Heart left ventricle (tissue), 16 donors: ENCODE results near the gene SLC6A13. TPM values are rescaled to one million over a fixed set of nuclear protein-coding genes. Genes with fewer than 3 reads are reported as not detected.
"Not testable (repeated sequence)": the region's sequence is repeated elsewhere in the genome, so short reads cannot be mapped to it uniquely, and the experiment has no call there.

Source experiments
- ATAC-seq, 4 donors: fragments of 200-7000 bp; cut with Tn5 transposase; one replicate each; pipeline ENCODE4 v1.9.1; 2020 to 2022; ENCODE audit warnings: moderate library complexity in 4 of 4, mild to moderate bottlenecking in 3 of 4, moderate number of reproducible peaks in 1 of 4
- DNase-seq, 5 donors: peaks; one replicate each; pipeline ENCODE4 v3.0.0-alpha.2; 2020
- H3K27ac ChIP-seq, 12 donors: fragments of 200-600 bp; sonication (generic) in 4 of 12; one replicate each; pipeline versions ENCODE4 v1.5.0 to v1.8.0; 2016 to 2022; ENCODE audit warnings: mild to moderate bottlenecking in 2 of 12
- H3K27me3 ChIP-seq, 9 donors: fragments of 200-600 bp; sonication (generic) in 2 of 9; one replicate each; pipeline versions ENCODE4 v1.5.1 to v1.8.0; 2016 to 2022; ENCODE audit warnings: mild to moderate bottlenecking in 3 of 9
- H3K36me3 ChIP-seq, 9 donors: fragments of 200-600 bp; sonication (generic) in 2 of 9; one replicate each; pipeline versions ENCODE4 v1.5.0 to v1.8.0; 2018 to 2022; ENCODE audit warnings: mild to moderate bottlenecking in 2 of 9
- H3K4me1 ChIP-seq, 12 donors: fragments of 200-600 bp; sonication (generic) in 4 of 12; one replicate each; pipeline versions ENCODE4 v1.5.0 to v1.8.0; 2016 to 2022; ENCODE audit warnings: mild to moderate bottlenecking in 3 of 12
- H3K4me3 ChIP-seq, 12 donors: fragments of 200-600 bp; sonication (generic) in 4 of 12; one replicate each; pipeline versions ENCODE4 v1.5.0 to v1.8.0; 2017 to 2022; ENCODE audit warnings: mild to moderate bottlenecking in 9 of 12, moderate library complexity in 4 of 12
- H3K9me3 ChIP-seq, 12 donors: fragments of 200-600 bp; sonication (generic) in 4 of 12; one replicate each; pipeline versions ENCODE4 v1.5.0 to v1.8.0; 2016 to 2022; ENCODE audit warnings: mild to moderate bottlenecking in 1 of 12
- CTCF ChIP-seq, 12 donors: fragments of 200-600 bp; sonication (generic) in 4 of 12; IDR thresholded peaks; one replicate each; pipeline versions ENCODE4 v1.5.0 to v1.8.0; 2018 to 2022; ENCODE audit warnings: antibody characterized with exemption in 12 of 12, mild to moderate bottlenecking in 5 of 12
- POLR2A ChIP-seq, 2 donors: fragments of 450-650 bp; IDR thresholded peaks; one replicate each; pipeline ENCODE4 v1.6.1; 2017; ENCODE audit warnings: antibody characterized with exemption in 2 of 2, mild to moderate bottlenecking in 2 of 2, moderate library complexity in 2 of 2
- WGBS, 4 donors: extraction: QIAGEN DNeasy Blood & Tissue Kit in 2 of 4; methylation state at CpG; one replicate each; pipeline versions ENCODE4 v1.1.5 to v1.1.7; 2013 to 2018; 5-methylcytosine and 5-hydroxymethylcytosine counted together
- intact Hi-C, 10 donors: fragments of 100-400 bp; cut with DNase I; formaldehyde crosslinking; loops; one replicate each; pipeline versions ENCODE4 v1.11.1 to v1.14.2; 2022
- polyA plus RNA-seq, 2 donors: library from polyadenylated mRNA; stranded (reverse); fragments of 200-250 nt; gene quantifications; one replicate each; pipeline ENCODE4 v1.2.3, GENCODE V29; 2013
- total RNA-seq, 9 donors: library from RNA; depleted of rRNA in 2 of 9; stranded (reverse); fragments of >200 nt in 2 of 9; fragmentation: NEBNext Ultra II Directional in 3 of 9; extraction: Animal tissue kit (Norgen Biotek cat#: 25700) in 3 of 9; gene quantifications; one replicate each; pipeline versions ENCODE4 v1.1.0 to v1.2.4, GENCODE V29; 2016 to 2023
- donor health status: ischemic (EF 13 %, LVEDD 7.1; RV severe dilation, severe dysfunction).
- donor health status: healthy with polysubstance abuse.
- donor health status: DM: no; HTN: yes; CAD: no.
- donor health status: DM: no; HTN: no; CAD: no.
- donor health status: ischemic (EF 25% LVEDD 6.9; RV normal size, moderate dysfunction).
- donor health status: ischemic (EF 25% LVEDD 5.7; RV mildly dilated, moderate dysfunction).
- donor health status: healthy.
- donor health status: DM: yes; HTN: yes; CAD: no.
- donor health status: ischemic (EF 35%, LVEDD 5.7; RV mildly dilated, moderate dysfunction).
- donor health status: nonischemic (EF 11% LVEDD 7.7; RV severe dilation, severe dysfunction).
- donor health status: DM: yes; HTN: yes; CAD: no.
- donor health status: PGD.
- donor health status: ischemic (EF 29% LVEDD 5.4; RV normal size, mild dysfunction).
- donor health status: nonischemic (EF 23%, LVEDD 6.1; RV moderate dilation, normal function).

The SLC6A13 gene
- total and polyA plus RNA-seq, 11 donors = 0.79 to 4.6 (median 2.6) TPM

- no peak overlapping the region for H3K4me3 ChIP-seq
- no peaks in the 10 kb centered on the region for H3K36me3 ChIP-seq
- intact Hi-C loops = no loop called here
- no peak overlapping the region for H3K27ac ChIP-seq
- ATAC-seq (no peak), DNase-seq (no peak)
- no peak for TF ChIP-seq CTCF (IDR thresholded peaks at IDR 0.05)
- TF ChIP-seq POLR2A (IDR thresholded peaks at IDR 0.05) = no peak
- no peaks in the 10 kb centered on the region for H3K27me3 ChIP-seq
- H3K9me3 ChIP-seq = no peaks in the 10 kb centered on the region
- H3K4me1 ChIP-seq = peaks cover 0 to 13% (median 7%) of the 10 kb centered on the region in 12 donors
- WGBS, 4 donors = 78 to 85% (median 83%) methylated on average over 3 of the region's 3 CpGs
Observed at GRCh38 chr12:191541-191940, 71.1 kb downstream of the SLC6A13 start.

- H3K27me3 ChIP-seq = no peaks in the 10 kb centered on the region
- 91 to 95% (median 93%) methylated on average over 7 to 8 of the region's 8 CpGs for WGBS, 4 donors
Observed at GRCh38 chr12:190881-191280, 71.8 kb downstream of the SLC6A13 start.

GRCh38 chr12:189622-189962, 73.0 kb downstream of the SLC6A13 start:
- 67 to 76% (median 72%) methylated on average over 6 of the region's 6 CpGs for WGBS, 4 donors
- DNase-seq (peak in 2 of 5 donors; percentile 17 to 37), ATAC-seq (no peak)
- peaks cover 0 to 13% (median 7%) of the 10 kb centered on the region in 12 donors for H3K4me1 ChIP-seq
- H3K27ac ChIP-seq = peak overlapping the region in 1 of 12 donors; percentile 50
- TF ChIP-seq POLR2A (IDR thresholded peaks at IDR 0.05) = no peak
- no peaks in the 10 kb centered on the region for H3K36me3 ChIP-seq
- no peaks in the 10 kb centered on the region for H3K27me3 ChIP-seq
- H3K9me3 ChIP-seq = no peaks in the 10 kb centered on the region
- H3K4me3 ChIP-seq = peak overlapping the region in 2 of 12 donors; percentile 60
- intact Hi-C loops = no loop called here

More at GRCh38 chr12:190881-191280, 71.8 kb downstream of the SLC6A13 start:
- Histone ChIP-seq H3K36me3 (no peaks in the 10 kb centered on the region), H3K4me1 (peaks cover 0 to 13% (median 7%) of the 10 kb centered on the region in 12 donors), H3K9me3 (no peaks in the 10 kb centered on the region), H3K4me3 (no peak overlapping the region), H3K27ac (no peak overlapping the region)
- no peak for TF ChIP-seq CTCF (IDR thresholded peaks at IDR 0.05)
- no peak for TF ChIP-seq POLR2A (IDR thresholded peaks at IDR 0.05)
- intact Hi-C loops = no loop called here
- DNase-seq (peak in 1 of 5 donors; percentile 42), ATAC-seq (no peak)

GRCh38 chr12:188910-189621, 73.6 kb downstream of the SLC6A13 start:
- DNase-seq (peak in 4 of 5 donors; percentile 63 to 83 (median 72)), ATAC-seq (peak; percentile 72 to 92 (median 86))
- Histone ChIP-seq H3K27me3 (no peaks in the 10 kb centered on the region), H3K36me3 (no peaks in the 10 kb centered on the region), H3K9me3 (no peaks in the 10 kb centered on the region), H3K4me3 (peak overlapping the region in 11 of 12 donors; percentile 7 to 66 (median 54)), H3K27ac (peak overlapping the region in 2 of 12 donors; percentile 44 to 50), H3K4me1 (peaks cover 0 to 13% (median 7%) of the 10 kb centered on the region in 12 donors)
- intact Hi-C loops = no loop called here
- 8 to 13% (median 9%) methylated on average over 26 to 52 of the region's 52 CpGs for WGBS, 4 donors
- TF ChIP-seq POLR2A (IDR thresholded peaks at IDR 0.05) (no peak), CTCF (IDR thresholded peaks at IDR 0.05) (peak; percentile 60 to 93 (median 91))

GRCh38 chr12:187986-188909, 74.4 kb downstream of the SLC6A13 start:
- peak overlapping the region in 11 of 12 donors; percentile 7 to 66 (median 54) for H3K4me3 ChIP-seq
- peak in 1 of 5 donors; percentile 60 for DNase-seq
- ATAC-seq = peak in 1 of 4 donors; percentile 19

More at GRCh38 chr12:187986-188909, 74.4 kb downstream of the SLC6A13 start:
- intact Hi-C loops, H3K36me3 ChIP-seq, H3K27me3 ChIP-seq, H3K9me3 ChIP-seq: not testable (repeated sequence)
- WGBS, 4 donors = 59 to 75% (median 65%) methylated on average over 15 to 53 of the region's 53 CpGs
- H3K27ac ChIP-seq = peak overlapping the region in 1 of 12 donors; percentile 44
- H3K4me1 ChIP-seq = peaks cover 0 to 13% (median 7%) of the 10 kb centered on the region in 12 donors
